Superior temporal gyrus (tissue), 1 donor: ENCODE results near the gene CD58.

ENCODE experiments used
- DNase-seq: peaks from one replicate; pipeline ENCODE4 v3.0.0-alpha.2; 2016; ENCODE audit errors: extremely low spot score

The CD58 gene

DNA sequence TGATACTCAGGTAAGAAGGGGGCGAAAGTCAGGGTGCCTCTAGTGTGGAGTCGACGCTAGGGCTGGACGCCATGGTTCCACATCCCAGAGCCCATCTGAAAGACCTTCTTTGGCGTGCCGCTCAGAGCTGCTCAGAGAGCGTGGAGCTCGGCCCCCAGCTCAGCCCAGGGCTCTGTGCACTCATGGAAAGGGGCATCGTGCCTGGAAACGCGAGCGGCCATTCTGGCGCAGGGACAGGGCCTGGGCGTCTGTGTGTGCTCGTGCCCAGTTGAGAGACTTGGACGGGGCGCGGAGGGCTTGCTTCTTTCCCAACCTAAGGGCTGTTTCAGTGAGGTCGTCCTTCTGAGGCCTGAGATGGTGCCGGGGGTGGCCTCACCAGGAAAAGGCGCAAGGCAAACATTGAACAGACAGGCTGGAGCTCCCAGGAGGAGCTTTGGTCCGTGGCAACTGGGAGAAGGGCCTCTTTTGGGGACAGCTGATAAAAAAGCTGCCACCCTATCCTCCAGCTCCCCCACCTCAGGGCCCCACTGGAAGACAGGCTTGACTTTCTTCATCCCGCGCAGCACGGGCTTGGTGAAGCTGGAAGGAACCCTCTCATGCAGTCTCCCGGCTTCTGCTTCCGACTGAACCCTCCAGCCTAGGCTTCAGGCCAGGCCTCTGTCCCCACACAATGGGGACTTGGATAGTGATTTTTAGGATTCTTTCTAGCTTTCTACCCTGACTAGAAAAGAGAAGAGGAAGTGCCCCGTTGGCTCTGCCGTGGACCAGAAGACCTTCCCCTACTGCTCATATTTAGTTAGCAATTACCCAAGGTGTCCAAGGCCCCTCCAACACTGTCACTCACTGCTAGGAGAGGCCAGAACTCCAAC, 77.1 kb downstream of the CD58 start:
- DNase-seq: no peak

DNA sequence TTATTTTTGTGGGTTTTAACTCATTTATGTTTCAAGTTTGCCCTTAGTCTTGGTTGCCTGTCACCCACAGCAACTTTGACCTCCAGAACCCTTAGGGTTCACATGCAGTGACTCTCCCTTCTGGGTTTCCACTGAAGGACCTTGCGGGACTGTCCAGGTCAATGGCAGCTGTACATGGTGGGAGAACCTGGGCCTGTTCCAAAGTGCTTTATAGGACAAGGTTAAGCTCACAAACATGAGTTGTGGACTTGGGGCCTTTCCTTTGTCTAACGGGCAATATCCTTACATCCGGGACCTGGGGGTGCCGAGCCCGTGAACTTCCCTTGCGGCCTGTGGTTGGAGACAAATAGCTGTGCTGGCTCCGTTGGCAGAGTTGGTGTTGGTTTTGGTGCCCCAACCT, 77.8 kb downstream of the CD58 start:
- no peak for DNase-seq

DNA sequence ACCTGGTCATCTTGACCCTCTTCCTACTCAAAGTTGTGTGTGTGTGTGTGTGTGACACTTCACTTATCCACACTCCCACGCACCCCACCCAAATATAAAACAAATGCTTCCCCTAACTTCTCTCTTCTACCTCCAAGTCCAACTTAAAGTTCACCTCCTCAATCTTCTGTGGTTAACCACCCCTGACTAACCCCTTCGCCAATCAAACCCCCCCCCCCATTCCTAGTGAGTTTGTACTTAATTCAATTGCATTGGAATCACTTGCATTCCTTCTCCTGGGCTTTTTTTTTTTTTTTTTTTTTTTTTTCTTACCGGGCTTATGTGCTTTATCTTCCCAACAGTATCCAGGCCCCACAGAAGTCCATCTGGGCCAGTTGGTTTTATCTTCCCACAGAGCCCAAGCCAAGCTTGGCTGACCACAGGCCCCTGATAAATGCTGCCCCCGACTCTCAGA, 78.4 kb downstream of the CD58 start:
- DNase-seq: no peak

GRCh38 chr1:116491700-116492357, 79.0 kb downstream of the CD58 start:
- no peak for DNase-seq

DNA sequence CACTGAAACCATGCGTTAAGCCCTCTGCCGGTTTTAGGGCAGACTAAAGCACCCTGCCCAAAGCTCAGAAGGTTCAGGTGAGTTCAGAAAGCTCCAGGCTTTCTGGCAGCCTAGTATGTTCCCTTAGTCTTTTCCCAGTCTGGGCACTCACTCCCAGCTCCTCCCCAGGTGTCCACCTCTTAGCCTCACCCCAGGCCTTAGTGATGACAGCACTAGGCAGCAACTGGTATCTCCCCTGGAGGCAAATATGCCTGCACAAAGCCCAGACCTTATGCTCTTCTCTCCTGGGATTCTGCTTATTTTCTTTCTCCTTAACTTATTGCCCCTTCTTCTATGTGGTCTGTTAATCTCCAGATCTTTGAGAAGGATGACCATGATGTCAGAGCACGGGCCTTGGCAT, 80.2 kb downstream of the CD58 start:
- DNase-seq: no peak

GRCh38 chr1:116489231-116489697, 81.6 kb downstream of the CD58 start:
- peak; percentile 74 for DNase-seq

DNA sequence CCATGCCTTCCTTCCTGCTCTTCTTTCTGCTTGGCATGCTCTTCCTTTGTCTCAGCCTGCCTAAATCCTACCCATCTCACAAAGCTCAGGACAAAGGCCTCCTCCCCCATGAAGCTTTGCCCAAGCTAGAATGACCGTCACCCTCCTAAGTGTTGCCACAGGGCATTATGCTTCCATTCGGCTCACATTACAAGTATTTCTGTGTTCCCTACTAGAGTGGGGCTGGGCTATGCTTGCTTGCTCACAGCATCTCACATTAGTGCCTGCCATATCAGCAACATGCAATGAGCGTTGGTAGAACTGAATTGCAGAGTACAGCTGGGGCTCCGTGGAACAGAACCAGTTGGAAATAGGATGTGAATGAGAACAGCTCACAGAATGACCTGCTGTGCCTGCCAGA, 82.8 kb downstream of the CD58 start:
- no peak for DNase-seq

- no peak for DNase-seq
These were observed 83.2 kb downstream of the CD58 start for GRCh38 chr1:116487583-116487982.

DNA sequence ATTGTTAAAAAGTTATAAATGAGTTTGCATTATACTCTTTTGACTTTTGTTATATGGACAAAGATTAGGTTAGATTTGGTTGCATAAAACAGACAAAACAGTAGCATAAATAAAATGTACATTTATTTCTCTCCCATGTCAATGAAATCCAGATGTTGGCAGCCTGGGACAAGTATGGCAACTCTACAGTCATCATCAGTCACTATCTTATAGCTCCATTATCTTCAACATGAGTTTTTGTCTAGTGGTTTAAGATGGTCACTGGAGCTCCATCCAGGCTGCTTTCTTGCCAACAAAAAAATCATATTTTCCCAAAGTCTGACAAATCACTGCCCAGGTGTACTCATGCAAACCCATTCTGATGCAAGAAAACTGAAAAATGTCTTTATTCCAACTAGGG, 83.8 kb downstream of the CD58 start:
- no peak for DNase-seq

DNA sequence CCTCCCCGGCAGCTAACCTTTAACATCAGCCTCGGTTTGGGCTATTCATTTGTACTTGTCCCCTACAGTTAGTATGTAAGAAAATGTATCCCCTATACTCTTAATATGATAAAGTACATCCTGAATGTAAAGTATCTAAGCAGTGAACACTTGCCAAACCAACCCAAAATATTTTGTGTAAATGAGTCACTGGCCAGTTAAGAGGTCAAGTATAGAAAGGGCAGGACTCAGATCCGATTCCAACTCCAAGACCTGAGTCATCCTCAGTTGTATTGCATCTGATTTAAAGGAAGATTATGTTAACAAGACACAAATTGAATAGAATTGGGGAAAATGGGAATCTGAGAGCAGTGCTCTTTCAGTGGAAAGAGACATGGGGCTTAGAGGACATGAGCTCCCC, 84.4 kb downstream of the CD58 start:
- no peak for DNase-seq

DNA sequence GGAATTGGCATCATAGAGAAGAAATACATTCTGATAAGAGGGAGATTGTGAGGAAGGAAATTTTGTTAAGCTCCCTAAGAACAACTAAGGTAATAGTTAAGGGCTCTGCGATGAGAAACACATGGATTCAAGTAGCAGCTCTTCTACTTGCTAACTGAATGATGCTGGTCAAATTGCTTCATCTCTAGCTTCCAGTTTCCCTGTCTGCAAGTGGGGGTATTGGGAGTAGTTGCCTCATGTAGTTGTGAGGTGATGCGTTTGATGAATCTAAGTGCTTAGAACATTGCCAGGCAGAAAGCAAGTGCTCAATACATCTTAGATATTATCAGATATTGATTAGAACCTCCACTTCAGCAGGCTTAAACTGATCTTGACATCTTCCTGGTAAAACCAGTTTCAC, 84.8 kb downstream of the CD58 start:
- DNase-seq: no peak

- peak; percentile 97 for DNase-seq
These were observed 85.6 kb downstream of the CD58 start for GRCh38 chr1:116485071-116485735.

- DNase-seq: peak; percentile 23
These were observed 87.1 kb downstream of the CD58 start for GRCh38 chr1:116483481-116484309.

- DNase-seq: no peak
These were observed 88.3 kb downstream of the CD58 start for GRCh38 chr1:116482490-116482889.

GRCh38 chr1:116481934-116482333, 88.9 kb downstream of the CD58 start:
- no peak for DNase-seq

DNA sequence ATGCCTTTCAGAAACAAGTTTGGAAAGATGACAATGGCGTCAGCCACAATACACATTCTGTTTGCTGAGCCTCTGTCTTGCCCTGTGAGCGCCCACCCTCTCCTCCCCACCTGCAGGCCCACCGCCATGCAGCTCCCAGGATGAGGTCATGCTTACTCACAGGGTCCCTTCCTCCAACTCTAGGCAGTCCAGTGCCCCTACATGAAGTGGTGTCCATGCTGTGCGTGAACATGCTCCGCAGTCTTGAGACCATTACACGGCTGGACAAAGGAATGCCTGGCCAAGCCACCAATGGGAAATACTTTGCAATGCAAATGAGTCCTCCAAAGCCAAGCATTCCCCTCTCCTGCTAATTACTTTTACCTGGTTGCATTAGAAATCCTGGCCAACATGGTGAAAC, 92.2 kb downstream of the CD58 start:
- DNase-seq: no peak

DNA sequence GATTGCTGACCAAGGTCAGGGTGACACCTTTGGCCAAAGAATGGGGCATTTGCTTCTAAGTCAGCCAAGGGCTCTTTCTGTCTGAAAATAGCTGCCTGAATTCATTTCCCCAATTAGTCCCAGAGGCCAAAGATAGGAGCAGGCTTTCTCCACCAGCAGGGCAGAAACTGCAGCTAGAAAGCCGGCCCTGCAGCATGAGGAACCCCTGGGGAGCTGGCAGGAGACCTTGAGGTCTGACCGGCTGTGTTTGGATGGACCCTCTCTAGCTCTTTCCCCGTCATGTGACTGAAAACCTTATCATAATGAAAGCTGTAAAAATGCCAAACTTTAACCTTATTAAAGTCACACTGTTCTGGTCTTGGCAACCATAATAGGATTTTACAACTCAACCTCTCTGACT, 93.4 kb downstream of the CD58 start:
- DNase-seq: no peak

GRCh38 chr1:116476321-116476720, 94.5 kb downstream of the CD58 start:
- no peak for DNase-seq

DNA sequence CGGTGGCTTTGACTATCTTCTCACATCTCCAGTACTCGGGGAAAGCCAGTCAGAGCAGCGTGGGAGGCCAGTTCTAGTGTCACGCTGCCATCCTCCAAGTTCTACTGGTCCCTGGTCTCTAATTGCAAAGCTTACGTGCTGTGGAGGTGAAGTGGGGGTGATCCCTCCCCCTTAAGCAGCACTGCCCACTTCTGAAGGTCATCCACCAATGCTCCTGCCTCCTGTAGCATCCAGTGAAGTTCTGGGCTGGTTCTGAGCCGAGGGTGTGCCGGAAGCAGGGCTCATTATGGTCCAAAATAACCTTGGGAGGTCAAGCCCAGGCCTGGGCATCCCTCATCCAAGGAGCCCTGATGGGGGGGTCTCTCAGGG, 95.0 kb downstream of the CD58 start:
- DNase-seq: no peak

GRCh38 chr1:116474921-116475849, 95.6 kb downstream of the CD58 start:
- peak; percentile 31 for DNase-seq
